Omental fat pad (tissue), 4 donors: ENCODE data around the gene KSR1. TPM values are rescaled to one million over a fixed set of nuclear protein-coding genes. Genes with fewer than 3 reads are reported as not detected.

Experiments used
- ATAC-seq: fragments of 150-250 bp; one replicate; pipeline ENCODE4 v1.9.1; 2016; ENCODE audit warnings: mild to moderate bottlenecking, moderate library complexity; ENCODE audit not compliant: low FRiP score
- DNase-seq: peaks from one replicate; pipeline ENCODE4 v3.0.0-alpha.2; 2019; ENCODE audit warnings: low spot score
- total RNA-seq, 4 donors: library from RNA; depleted of rRNA; stranded (reverse); fragments of >200 nt; gene quantifications; one replicate each; pipeline ENCODE4 v1.1.0, GENCODE V29; 2016
- TF ChIP-seq, protein P1 (sequence below), 3 donors: fragments of 450-650 bp; IDR thresholded peaks; one replicate each; pipeline ENCODE4 v1.5.1; 2016 to 2017; ENCODE audit warnings: antibody characterized with exemption in 3 of 3, mild to moderate bottlenecking in 3 of 3, moderate library complexity in 2 of 3

The KSR1 gene
- total RNA-seq, 4 donors from 2014 or later, result 25.8 to 42.3 (median 33.9) TPM

DNA sequence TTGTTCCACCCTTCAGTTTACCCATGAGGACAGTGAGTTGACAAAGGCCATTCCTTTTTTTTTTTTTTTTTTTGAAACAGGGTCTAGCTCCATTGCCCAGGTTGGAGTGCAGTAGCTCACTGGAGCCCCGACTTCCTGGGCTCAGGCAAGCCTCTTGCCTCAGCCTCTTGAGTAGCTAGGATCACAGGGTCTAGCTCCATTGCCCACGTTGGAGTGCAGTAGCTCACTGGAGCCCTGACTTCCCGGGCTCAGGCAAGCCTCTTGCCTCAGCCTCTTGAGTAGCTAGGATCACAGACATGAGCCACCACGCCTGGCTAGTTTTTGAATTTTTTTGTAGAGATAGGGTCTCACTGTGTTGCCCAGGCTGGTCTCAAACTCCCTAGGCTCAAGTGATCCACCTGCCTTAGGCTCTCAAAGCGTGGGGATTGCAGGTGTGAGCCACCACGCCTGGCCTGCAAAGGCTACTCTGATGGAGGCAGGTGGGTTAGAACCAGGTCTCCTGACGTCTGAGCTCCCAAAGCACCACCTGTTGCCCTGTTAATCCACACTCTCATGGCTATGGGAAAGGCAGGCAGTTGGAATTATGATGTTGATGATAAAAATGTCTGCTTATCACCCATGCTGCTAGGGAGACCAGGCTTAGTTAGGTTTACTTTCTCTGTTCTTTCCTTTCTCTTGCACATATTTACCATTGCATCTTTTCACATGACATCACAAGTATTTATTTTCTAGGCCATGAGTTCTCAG is 65.2 kb downstream of the KSR1 start:
- DNase-seq, result no peak
- TF ChIP-seq, protein P1, sequence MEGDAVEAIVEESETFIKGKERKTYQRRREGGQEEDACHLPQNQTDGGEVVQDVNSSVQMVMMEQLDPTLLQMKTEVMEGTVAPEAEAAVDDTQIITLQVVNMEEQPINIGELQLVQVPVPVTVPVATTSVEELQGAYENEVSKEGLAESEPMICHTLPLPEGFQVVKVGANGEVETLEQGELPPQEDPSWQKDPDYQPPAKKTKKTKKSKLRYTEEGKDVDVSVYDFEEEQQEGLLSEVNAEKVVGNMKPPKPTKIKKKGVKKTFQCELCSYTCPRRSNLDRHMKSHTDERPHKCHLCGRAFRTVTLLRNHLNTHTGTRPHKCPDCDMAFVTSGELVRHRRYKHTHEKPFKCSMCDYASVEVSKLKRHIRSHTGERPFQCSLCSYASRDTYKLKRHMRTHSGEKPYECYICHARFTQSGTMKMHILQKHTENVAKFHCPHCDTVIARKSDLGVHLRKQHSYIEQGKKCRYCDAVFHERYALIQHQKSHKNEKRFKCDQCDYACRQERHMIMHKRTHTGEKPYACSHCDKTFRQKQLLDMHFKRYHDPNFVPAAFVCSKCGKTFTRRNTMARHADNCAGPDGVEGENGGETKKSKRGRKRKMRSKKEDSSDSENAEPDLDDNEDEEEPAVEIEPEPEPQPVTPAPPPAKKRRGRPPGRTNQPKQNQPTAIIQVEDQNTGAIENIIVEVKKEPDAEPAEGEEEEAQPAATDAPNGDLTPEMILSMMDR (IDR thresholded peaks at IDR 0.05), result no peak
- ATAC-seq, result no peak

DNA sequence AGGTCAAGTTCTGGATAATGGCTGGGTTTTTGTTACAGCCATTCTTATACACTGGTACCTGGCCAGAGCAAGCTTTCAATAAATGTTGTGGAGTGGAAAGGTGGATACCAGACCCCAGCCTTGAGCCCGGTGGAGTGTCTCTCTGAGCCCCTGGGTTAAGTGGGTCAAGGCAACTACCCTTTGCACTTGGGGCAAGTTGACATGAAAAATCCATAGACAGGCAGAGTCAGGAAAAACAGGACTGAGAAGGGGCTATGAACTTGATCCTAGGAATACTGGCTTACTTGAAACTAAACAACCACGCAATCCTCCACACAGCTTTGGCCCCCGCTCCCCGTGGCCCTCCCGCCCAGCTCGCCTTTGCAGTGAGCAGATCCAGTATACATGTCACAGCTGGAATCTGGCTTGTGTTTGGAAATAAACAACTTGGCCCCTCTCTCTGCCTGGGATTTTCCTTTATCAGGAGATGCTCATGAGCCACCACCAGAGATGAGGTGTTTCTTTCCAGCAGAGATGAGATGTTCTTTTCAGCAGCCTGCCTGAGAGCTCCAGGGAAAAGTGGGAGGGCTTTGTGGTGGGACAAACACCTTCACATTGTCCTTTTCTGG is 65.9 kb downstream of the KSR1 start:
- TF ChIP-seq, protein P1 (IDR thresholded peaks at IDR 0.05), result no peak
- DNase-seq (no peak), ATAC-seq (no peak)

DNA sequence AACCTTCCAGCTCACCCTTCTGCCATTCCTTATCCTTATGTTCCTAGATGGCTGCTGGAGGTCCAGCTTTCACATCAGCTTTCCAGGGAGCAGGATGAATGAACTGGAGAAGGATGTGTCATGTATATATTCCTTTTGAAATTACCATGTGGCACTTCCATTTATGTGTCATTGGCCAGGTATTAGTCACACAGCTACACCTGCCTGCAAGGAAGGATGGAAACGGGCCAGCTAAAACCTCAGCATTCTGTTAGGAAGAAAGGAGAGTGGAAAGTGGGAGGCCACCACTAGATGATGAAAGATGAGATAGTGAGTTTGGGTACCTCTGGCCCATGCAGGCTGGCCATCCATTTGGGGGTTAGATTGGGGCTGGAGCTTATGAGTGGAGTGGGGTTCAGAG is 67.5 kb downstream of the KSR1 start:
- DNase-seq (no peak), ATAC-seq (no peak)
- TF ChIP-seq, protein P1 (IDR thresholded peaks at IDR 0.05), result no peak

- DNase-seq (no peak), ATAC-seq (no peak)
- TF ChIP-seq, protein P1 (IDR thresholded peaks at IDR 0.05), result no peak
Observed at GRCh38 chr17:27524594-27524993, 68.3 kb downstream of the KSR1 start.

GRCh38 chr17:27525316-27525715 is 69.1 kb downstream of the KSR1 start:
- TF ChIP-seq, protein P1 (IDR thresholded peaks at IDR 0.05), result no peak
- DNase-seq, result no peak
- ATAC-seq, result no peak

GRCh38 chr17:27525836-27526603 is 69.8 kb downstream of the KSR1 start:
- ATAC-seq, result no peak
- TF ChIP-seq, protein P1 (IDR thresholded peaks at IDR 0.05), result no peak
- no peak for DNase-seq
